ENCODE data around the gene MDP1. TPM values are rescaled to one million over a fixed set of nuclear protein-coding genes. Genes with fewer than 3 reads are reported as not detected.

MDP1 gene
- total RNA-seq, 4 donors from 2014 or later, result 1.4 to 12.4 (median 8.6) TPM

DNA sequence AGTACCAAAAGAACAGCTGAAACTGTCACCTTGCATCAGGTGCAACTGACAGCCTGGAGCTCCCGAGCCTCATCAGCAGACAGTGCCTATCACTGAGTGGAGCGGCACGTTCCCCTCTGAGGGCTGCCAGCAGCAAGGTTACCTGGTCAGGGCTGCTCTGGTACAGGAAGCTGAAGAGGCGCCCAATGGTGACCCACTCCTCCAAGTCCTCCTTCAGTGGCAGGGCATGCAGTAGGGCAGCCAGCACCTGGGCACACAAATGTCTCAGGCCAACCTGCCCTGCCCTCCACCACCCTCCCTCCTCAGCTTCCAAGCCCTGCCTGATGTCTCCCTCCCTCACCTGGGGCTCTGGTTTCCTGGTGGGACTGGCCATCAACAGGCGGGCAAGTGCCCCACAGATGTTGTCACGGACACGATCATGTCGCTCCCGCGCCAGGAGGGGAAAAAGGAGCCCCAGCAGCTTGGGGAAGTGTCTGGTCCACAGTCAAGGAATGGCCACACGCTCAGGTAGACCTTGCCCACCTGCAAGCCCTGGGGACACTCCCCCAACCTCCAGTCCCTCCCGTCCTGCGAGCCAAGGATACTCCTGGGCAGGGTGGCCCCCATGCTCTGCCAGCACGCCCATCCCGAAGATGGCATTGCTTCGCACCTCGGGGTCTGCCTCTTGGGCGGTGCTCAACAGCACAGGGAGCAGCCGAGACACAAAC lies 34.3 kb downstream of the MDP1 start:
- TF ChIP-seq, protein P1, sequence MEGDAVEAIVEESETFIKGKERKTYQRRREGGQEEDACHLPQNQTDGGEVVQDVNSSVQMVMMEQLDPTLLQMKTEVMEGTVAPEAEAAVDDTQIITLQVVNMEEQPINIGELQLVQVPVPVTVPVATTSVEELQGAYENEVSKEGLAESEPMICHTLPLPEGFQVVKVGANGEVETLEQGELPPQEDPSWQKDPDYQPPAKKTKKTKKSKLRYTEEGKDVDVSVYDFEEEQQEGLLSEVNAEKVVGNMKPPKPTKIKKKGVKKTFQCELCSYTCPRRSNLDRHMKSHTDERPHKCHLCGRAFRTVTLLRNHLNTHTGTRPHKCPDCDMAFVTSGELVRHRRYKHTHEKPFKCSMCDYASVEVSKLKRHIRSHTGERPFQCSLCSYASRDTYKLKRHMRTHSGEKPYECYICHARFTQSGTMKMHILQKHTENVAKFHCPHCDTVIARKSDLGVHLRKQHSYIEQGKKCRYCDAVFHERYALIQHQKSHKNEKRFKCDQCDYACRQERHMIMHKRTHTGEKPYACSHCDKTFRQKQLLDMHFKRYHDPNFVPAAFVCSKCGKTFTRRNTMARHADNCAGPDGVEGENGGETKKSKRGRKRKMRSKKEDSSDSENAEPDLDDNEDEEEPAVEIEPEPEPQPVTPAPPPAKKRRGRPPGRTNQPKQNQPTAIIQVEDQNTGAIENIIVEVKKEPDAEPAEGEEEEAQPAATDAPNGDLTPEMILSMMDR (IDR thresholded peaks at IDR 0.05), result no peak
- no peak for TF ChIP-seq POLR2A (IDR thresholded peaks at IDR 0.05)
- Histone ChIP-seq H3K27me3 (no peaks in the 10 kb centered on the region), H3K36me3 (peaks cover 48 to 100% (median 56%) of the 10 kb centered on the region in 3 donors), H3K4me3 (no peak overlapping the region), H3K27ac (no peak overlapping the region), H3K9me3 (no peaks in the 10 kb centered on the region), H3K4me1 (peaks cover 0 to 12% (median 9%) of the 10 kb centered on the region in 3 donors)
- intact Hi-C loops (cut with DNase I), result no loop called here
- DNase-seq, result no peak
- 60 to 78% methylated on average over 1 to 7 of the region's 19 CpGs for WGBS, 2 donors

DNA sequence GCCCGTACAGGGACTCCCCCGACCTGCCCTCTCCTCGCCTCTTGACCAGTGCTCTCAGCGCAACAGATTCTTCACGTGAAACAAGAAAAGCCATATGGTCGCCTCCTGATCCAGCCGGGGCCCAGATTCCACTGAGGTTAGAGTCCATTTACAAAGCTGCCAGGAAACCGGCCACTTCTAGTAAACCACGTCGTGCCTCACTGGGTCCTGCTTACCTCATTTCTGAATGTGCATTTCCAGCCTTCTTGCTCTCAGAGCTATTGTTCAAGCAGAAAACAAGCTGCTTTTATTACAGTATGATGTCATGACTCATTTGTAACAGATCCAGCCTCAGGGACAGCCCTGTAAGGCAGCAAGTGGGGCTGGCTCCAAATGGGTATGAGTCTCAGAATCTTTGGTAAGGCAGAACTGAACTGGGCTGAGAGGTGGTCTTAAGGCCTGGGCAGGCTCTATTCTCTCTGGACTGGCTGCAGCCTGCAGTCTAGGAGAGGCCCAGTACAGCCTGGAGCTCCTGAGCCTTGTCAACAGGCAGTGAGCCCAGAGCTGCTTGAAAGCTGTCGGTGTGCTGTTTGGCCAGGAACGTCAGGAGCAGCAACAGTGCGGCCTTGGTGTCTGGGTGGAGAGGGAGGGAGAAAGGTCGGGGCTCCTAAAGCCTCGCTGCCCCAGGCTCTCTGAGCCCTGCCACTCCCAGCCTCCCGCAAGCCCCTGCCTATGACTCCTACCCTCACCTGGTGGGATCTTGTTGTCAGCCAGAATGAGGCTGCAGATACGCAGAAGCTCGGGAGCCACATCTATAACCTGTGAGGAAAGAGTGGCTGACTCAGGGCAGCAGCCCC lies 35.7 kb downstream of the MDP1 start:
- Histone ChIP-seq H3K4me1 (peaks cover 0 to 12% (median 9%) of the 10 kb centered on the region in 3 donors), H3K27ac (peak overlapping the region; percentile 21 to 83 (median 69)), H3K9me3 (no peaks in the 10 kb centered on the region), H3K4me3 (no peak overlapping the region), H3K36me3 (peaks cover 38 to 94% (median 56%) of the 10 kb centered on the region in 3 donors), H3K27me3 (no peaks in the 10 kb centered on the region)
- intact Hi-C loops (cut with DNase I), result no loop called here
- no peak for DNase-seq
- no peak for TF ChIP-seq POLR2A (IDR thresholded peaks at IDR 0.05)
- TF ChIP-seq, protein P1 (IDR thresholded peaks at IDR 0.05), result no peak
- WGBS, 2 donors, result 67 to 72% methylated on average over 12 to 17 of the region's 18 CpGs

DNA sequence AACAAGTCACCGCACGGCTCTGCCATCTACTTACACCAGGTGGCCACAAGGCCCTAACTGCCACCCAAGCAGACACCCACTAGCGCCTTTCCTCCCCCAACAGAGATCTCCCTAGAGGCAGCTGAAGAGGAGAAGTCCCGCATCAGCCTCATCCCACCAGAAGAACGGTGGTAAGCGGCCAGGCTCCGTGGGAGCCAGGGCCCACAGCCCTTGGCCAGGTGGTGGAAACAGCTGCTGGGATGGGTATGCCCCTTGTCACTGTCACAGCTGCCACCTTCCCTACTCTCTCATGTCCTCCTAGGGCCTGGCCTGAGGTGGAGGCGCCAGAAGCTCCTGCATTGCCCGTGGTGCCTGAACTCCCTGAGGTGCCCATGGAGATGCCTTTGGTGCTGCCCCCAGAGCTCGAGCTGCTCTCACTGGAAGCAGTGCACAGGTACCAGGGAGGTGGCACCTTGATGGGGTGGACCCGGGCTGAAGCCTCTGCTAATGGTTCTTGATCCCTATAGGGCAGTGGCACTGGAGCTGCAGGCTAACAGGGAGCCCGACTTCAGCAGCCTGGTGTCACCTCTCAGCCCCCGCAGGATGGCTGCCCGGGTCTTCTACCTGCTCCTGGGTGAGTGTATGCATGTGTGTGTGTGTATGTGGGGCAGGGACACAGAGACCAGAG lies 36.4 kb downstream of the MDP1 start:
- H3K27ac ChIP-seq, result peak overlapping the region in 3 of 4 donors; percentile 64 to 83 (median 74)

DNA sequence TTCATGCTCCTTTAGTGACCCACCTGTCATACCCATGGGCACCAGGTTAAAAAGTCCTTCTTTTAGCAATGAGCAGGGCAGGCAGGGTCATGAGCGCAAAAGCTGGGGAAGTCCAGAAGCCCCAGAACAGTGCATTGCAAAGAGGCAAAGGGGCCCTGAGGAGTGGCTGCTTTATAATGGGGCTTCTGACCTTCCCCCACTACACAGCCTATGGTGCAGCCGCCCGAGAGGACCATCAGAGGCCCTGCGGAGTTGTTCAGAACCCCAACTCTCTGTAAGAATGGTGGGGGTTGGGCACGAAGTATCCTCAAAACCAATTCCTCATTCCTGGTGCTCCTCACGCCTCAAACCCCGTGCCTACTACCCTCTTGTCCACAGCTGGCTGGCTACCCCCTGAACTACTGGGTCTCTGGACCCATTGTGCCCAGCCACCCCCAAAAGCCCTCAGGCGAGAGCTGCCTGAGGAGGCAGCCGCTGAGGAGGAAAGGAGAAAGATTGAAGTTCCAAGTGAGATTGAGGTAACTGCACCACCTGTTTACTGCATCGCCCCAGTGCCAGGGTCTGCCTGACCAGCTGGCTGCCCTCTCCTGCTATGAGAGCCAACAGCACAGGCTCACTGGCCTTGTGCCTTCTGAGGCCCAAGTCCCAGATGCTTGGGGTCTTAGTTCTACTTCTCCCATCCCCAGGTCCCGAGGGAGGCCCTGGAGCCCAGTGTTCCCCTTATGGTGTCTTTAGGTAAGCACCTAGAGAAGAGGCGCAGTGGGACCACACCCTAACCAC lies 37.3 kb downstream of the MDP1 start:
- intact Hi-C loops (cut with DNase I), result no loop called here
- H3K4me1 ChIP-seq, result peaks cover 0 to 12% (median 9%) of the 10 kb centered on the region in 3 donors
- H3K36me3 ChIP-seq, result peaks cover 29 to 78% (median 46%) of the 10 kb centered on the region in 3 donors
- DNase-seq, result no peak
- H3K4me3 ChIP-seq, result no peak overlapping the region
- 82 to 95% methylated on average over 7 to 8 of the region's 12 CpGs for WGBS, 2 donors
- TF ChIP-seq POLR2A (IDR thresholded peaks at IDR 0.05), result no peak
- TF ChIP-seq, protein P1 (IDR thresholded peaks at IDR 0.05), result no peak
- H3K9me3 ChIP-seq, result no peaks in the 10 kb centered on the region
- peak overlapping the region in 1 of 4 donors; percentile 74 for H3K27ac ChIP-seq
- H3K27me3 ChIP-seq, result no peaks in the 10 kb centered on the region

More for the DNA sequence above, 36.4 kb downstream of the MDP1 start:
- no peak for TF ChIP-seq POLR2A (IDR thresholded peaks at IDR 0.05)
- TF ChIP-seq, protein P1 (IDR thresholded peaks at IDR 0.05), result no peak
- Histone ChIP-seq H3K36me3 (peaks cover 34 to 86% (median 54%) of the 10 kb centered on the region in 3 donors), H3K4me1 (peaks cover 0 to 12% (median 9%) of the 10 kb centered on the region in 3 donors), H3K27me3 (no peaks in the 10 kb centered on the region), H3K4me3 (no peak overlapping the region), H3K9me3 (no peaks in the 10 kb centered on the region)
- WGBS, 2 donors, result 89 to 100% methylated on average over 2 to 9 of the region's 14 CpGs
- DNase-seq, result no peak
- intact Hi-C loops (cut with DNase I), result no loop called here

All from esophagus squamous epithelium (tissue), 5 donors.